GM18511 (cell line): ENCODE results near the gene TBC1D24.
A peak's percentile ranks its signal among the peaks of the same experiment; 100 is the strongest.

Experiments used
- ATAC-seq: cut with Tn5 transposase; IDR thresholded peaks from one replicate; pipeline ENCODE4 v1.9.1; 2021; ENCODE audit warnings: mild to moderate bottlenecking, moderate library complexity; ENCODE audit not compliant: unreplicated experiment

TBC1D24 gene

GRCh38 chr16:2481676-2482075 lies 6.7 kb downstream of the TBC1D24 start:
- no peak for ATAC-seq

DNA sequence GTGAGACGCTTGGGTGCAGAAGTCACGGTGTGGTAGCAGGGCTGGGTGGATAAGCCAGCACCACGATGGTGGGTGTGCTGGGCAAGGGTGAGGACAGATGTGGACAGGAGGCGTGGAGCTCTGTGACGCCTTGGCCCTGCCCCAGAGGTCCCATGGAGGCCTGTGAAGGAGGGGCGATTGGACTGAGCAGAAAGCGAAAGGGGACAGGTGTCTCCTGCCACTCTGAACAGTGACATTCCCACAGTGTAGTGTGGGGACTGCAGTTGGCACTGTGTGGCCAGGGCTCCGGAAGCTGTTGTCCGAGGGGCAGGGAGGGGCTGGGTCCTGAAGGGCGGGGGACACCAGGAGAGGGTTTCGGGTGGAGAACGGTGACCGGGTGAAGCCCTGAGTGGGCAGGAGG lies 7.3 kb downstream of the TBC1D24 start:
- no peak for ATAC-seq

GRCh38 chr16:2482708-2483534 lies 8.0 kb downstream of the TBC1D24 start:
- ATAC-seq: no peak

DNA sequence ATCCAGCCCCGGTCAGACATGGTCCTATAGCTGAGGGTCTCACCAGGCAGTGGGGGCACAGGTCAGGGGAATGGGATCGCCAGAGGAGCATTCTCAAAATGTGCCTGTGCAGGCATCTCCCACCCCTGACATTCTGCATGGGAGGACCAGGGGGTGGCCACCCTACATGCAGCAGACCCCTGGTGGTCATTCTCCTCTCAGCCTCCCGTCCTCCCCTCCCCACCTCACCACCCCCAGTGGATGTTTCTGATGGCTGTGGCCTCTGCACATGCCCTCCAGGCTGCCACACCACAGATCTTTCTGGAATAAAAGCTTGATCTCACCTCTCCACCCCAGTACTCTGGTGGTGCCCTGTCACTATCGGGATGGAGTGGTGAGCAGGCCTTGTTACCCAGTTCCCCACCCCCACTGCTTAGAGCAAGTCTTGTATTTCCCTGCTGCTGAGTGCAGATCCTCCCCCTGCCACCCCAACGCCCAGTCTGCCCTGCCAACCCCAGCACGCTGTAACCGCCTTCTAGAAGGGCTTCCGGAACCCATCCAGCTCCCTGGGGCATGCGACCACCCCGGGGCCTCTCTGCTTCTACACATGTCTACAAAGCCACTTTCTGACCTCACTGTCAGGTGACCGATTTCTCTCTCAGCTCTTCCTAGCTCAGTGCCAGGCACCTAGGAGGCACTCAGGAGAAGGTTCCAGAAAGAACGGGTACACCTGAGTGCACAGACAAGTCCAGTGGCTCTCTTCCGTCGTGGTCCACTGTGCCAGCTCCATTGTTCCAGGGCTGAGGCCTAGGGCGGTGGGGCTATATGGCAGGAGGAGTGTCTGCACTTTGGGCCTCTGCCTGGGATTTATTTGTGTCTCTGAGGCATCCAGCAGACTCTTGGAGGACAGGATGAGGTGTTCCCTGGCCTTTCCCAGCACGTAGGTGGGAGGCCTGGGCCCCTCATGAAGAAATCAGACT lies 9.3 kb downstream of the TBC1D24 start:
- no peak for ATAC-seq

DNA sequence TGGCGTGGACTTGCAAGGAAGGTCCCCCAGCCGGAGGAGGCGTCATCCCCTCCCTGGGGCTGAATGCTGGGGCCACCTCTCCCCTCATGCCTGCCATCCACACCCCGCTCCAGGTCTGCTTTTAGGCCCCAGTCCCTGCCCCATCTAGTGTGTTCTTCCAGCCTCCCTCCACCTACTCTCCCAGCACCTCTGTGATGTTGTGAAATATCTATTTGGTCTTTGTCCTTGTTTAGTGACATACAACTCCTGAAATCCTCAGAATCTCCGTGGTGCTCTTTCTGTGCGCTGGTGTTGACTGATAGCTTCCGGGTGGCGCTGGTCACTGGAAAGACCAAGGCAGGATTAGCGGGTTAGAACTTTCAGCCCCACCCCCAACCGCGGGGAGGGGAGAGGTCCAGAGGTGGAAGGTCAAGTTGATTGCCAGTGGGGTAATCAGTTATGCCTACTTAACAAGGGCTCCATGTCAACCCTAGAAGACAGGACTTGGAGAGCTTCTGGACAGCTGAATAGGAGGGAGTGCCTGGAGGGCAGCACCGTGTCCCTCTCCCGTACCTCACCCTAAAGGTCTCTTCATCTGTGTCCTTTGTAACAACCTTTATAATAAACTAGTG lies 10.1 kb downstream of the TBC1D24 start:
- no peak for ATAC-seq

DNA sequence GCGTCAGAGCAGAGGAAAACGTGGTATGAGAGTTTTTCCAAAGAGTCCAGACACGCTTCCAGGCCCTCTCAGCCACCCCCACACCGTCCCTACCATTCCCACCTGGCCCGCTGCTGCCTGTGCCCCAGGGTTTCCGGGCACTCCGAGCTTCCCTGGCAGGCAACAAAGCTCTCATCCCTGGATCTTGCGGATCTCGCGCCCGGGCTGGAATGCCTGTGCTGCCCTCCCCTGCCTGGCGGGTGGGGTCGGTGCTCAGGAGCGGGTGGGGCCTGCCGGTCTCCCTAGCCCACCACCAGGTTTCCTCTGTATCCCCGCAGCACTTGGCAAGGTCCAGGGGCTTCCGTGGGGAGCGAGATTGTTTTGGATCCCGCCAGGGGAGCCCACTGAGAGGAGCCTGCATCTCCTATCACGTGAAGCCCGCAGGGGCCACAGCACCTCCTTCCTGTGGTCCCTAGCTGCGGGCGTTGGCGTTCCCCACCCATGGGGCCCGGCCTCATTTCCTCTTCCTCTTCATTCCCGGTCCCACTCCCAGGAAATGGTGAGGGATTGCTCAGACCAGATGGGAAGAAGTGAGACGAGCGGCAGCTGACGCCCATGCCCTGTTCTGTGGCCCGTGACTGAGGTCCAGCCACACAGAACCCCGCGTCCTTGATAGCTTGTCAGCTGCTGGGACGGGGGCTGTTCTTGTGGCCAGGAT lies 11.0 kb downstream of the TBC1D24 start:
- no peak for ATAC-seq

DNA sequence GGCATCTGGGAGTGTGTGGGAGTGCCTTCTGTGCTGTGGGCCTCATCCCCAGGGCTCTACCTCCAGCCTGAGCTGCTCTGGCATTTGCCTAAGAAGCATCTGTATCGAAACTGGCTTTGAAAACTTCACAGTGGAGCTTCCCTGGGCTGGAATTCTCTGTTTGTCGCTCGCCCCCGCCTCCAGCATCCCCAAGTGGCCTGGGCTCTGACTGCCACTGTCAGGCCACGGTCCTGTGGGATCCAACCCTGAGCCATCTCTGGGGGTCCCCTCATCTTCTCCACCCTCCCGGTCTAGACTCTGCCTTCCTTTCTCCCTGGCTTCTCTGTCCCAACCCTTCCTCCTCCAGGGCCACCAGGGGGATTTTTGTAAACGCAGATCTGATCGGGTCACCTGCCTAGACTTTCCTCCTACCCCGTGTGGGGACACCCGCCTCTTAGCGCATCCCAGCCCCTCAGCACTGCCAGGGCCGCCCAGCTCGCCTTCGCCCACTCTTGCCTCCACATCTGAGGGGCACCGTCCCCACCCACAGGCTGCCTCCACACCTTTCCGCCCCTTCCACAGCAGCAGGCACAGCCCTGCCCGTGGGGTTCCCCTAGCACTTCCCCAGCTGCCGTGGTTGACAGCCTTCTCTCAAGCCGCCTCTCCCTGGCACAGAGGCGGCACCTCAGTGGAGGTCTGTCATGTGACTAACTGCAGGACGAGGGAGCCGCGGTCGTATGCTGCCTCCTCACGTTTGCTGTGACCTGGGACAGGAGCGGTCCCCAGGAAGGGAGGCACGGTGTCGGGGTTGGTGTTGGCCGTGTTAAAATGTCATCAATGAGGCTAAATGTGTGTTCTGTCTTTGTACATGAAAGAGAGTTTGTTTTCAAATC lies 12.0 kb downstream of the TBC1D24 start:
- ATAC-seq: peak; percentile 89

- ATAC-seq: no peak
Observed at GRCh38 chr16:2487517-2487842, 12.6 kb downstream of the TBC1D24 start.

GRCh38 chr16:2487903-2488531 lies 13.1 kb downstream of the TBC1D24 start:
- no peak for ATAC-seq

GRCh38 chr16:2489581-2489980 lies 14.7 kb downstream of the TBC1D24 start:
- ATAC-seq: no peak

GRCh38 chr16:2490190-2491105 lies 15.5 kb downstream of the TBC1D24 start:
- no peak for ATAC-seq

- no peak for ATAC-seq
Observed at GRCh38 chr16:2492292-2492691, 17.4 kb downstream of the TBC1D24 start.

DNA sequence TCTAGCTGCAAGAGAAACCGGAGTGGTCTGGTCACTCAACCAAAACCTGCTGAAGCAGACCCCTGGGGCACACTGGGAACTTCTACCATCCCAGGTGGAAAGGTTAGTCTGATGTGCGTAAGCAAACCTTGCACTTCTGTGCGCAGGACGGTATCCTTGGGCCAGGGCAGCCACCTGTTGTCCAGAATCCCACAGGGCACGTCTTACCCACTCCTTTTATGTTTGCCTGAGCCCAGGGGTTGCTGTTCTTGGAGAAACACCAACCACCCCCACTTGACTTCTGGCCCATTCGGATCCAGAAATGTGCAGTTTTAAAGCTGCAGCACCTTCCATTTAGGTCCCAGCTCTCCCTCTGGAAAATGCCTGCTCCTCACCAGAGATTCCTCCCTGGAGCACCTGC lies 18.7 kb downstream of the TBC1D24 start:
- ATAC-seq: no peak

GRCh38 chr16:2494616-2495015 lies 19.7 kb downstream of the TBC1D24 start:
- ATAC-seq: no peak

DNA sequence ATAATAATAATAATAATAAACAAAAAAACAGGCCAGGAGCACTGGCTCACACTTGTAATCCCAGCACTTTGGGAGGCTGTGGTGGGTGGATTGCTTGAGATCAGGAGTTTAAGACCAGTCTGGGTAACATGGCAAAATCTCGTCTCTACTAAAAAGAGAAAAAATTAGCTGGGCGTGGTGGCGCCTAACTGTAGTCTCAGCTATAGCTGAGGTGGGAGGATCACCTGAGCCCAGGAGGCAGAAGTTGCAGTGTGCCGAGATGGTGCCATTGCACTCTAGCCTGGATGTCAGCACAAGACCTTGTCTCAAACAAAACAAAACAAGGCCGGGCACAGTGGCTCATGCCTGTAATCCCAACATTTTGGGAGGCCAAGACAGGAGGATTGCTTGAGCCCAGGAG lies 20.1 kb downstream of the TBC1D24 start:
- ATAC-seq: no peak

- no peak for ATAC-seq
Observed at GRCh38 chr16:2496223-2497115, 21.5 kb downstream of the TBC1D24 start.

- ATAC-seq: no peak
Observed at GRCh38 chr16:2497116-2497630, 22.2 kb downstream of the TBC1D24 start.
